SHP77 (cell line): Measurements from ENCODE around the gene SESN1.
"Not testable (repeated sequence)": the region's sequence is repeated elsewhere in the genome, so short reads cannot be mapped to it uniquely, and the experiment has no call there.

Source experiments
- DNase-seq, 2 experiments: peaks; one replicate each; lab custom pipeline; 2025; lab: John Stamatoyannopoulos, UW

Gene SESN1

GRCh38 chr6:109095036-109095834 is 589 bp upstream of the SESN1 start, which contains the start of gene CEP57L1:
Gene CEP57L1, plus strand, starts transcription at chr6:109095507. Its CDS starts 49,715 bp downstream, at chr6:109145222.
- peak; percentile 91 to 97 for DNase-seq

- DNase-seq: no peak
These were observed 772 bp downstream of the SESN1 start for GRCh38 chr6:109093732-109094415.

GRCh38 chr6:109092074-109092473 is 2.6 kb downstream of the SESN1 start:
- no peak for DNase-seq

- no peak for DNase-seq
These were observed 3.2 kb downstream of the SESN1 start for GRCh38 chr6:109091314-109092024.

- no peak for DNase-seq
These were observed 5.7 kb downstream of the SESN1 start for GRCh38 chr6:109088995-109089394.

- DNase-seq: no peak
These were observed 6.9 kb downstream of the SESN1 start for GRCh38 chr6:109087661-109088264.

GRCh38 chr6:109084146-109084545 is 10.5 kb downstream of the SESN1 start:
- DNase-seq: not testable (repeated sequence)

- no peak for DNase-seq
These were observed 11.0 kb downstream of the SESN1 start for GRCh38 chr6:109083657-109084056.

- DNase-seq: no peak
These were observed 12.5 kb downstream of the SESN1 start for GRCh38 chr6:109082188-109082577.

- no peak for DNase-seq
These were observed 13.0 kb downstream of the SESN1 start for GRCh38 chr6:109081516-109082187.

- no peak for DNase-seq
These were observed 13.6 kb downstream of the SESN1 start for GRCh38 chr6:109081026-109081425.

GRCh38 chr6:109079981-109080380 is 14.7 kb downstream of the SESN1 start:
- DNase-seq: no peak

GRCh38 chr6:109076377-109076776 is 18.3 kb downstream of the SESN1 start:
- DNase-seq: no peak

- no peak for DNase-seq
These were observed 18.7 kb downstream of the SESN1 start for GRCh38 chr6:109075934-109076333.

GRCh38 chr6:109074133-109074415 is 20.6 kb downstream of the SESN1 start:
- no peak for DNase-seq

- peak; percentile 56 to 61 for DNase-seq
These were observed 21.1 kb downstream of the SESN1 start for GRCh38 chr6:109073344-109074132.

GRCh38 chr6:109071125-109071917 is 23.3 kb downstream of the SESN1 start:
- DNase-seq: no peak

GRCh38 chr6:109069746-109070145 is 24.9 kb downstream of the SESN1 start:
- no peak for DNase-seq

GRCh38 chr6:109062767-109063352 is 31.8 kb downstream of the SESN1 start:
- DNase-seq: no peak

- no peak for DNase-seq
These were observed 32.4 kb downstream of the SESN1 start for GRCh38 chr6:109062216-109062615.
